CD4-positive, alpha-beta T cell treated with Interleukin-1 beta for 1 hour (primary cell): Measurements from ENCODE around the gene BCL11B.
"Not testable (repeated sequence)": the region's sequence is repeated elsewhere in the genome, so short reads cannot be mapped to it uniquely, and the experiment has no call there.

ENCODE experiments used
- DNase-seq, 2 donors: peaks; one replicate each; pipeline ENCODE4 v3.0.0-alpha.2; 2020 to 2022

Gene BCL11B

DNA sequence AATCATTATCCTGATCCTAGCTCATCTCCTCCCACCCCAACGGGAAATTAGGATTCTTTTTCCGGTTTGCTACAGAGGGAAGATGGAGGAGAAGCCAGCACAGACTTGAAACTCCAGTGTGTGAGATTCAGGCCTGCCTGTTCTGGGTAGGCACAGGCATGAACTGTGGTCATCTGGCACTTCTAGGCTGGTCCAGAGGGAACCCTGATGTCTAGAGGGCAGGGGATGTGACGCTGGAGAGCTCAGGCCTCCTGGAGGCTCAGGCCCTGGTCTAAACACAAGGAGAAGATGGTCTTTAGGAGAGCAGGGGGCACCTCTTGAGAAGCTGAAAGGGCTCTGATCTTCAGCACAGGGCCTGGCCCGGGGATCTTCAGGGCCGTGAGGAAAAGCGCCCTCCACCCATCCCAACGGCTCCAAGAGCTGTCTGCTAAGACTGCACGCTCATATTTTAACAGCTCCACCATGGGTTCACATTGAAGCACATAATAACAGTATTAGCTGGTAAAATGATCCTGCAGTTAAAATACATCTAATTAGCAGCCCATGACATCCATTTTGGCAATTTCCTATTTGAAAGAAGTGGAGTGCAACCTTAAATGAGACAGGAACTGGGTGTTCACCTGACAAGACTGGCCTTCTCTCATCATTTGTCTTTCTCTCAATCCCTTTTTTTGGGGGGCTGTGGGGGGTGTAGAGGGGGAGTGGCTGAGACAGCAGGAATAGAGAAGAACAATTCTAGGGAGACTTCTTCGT, 35.4 kb downstream of the BCL11B start:
- DNase-seq: no peak

DNA sequence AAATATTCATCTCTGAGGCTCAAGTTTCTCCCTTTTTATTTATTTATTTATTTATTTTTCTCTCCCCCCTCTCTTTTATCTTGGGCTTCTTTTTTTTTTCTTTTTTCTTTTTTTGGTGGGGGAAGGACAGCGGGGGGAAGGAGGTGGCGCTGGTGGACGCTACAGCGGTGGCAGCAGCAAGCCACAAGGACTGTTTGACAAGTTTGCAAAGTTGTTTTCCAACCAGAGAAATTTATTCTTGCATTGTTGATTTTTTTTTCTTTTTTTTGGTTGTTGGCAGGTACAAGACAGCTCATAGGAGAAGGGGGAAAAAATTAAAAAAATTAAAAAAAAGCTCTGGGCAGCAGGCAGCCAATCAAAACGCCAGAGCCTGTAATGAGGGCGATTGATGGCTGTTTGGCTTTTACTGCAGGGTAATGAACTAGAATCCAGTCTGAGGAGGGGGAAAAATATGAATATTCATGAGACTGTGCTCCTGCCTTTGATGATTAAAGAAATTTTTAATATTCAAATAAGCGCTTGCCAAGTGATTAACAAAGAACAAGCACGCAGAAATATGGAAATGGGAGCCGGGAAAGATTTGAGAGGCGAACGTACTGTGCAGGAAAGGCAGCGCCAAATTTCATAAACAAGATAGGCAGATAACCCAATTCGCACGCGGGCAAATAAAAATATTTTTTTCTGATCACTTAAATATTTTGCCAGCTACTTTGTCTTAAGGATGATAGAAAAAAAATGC, 36.2 kb downstream of the BCL11B start:
- DNase-seq: no peak

DNA sequence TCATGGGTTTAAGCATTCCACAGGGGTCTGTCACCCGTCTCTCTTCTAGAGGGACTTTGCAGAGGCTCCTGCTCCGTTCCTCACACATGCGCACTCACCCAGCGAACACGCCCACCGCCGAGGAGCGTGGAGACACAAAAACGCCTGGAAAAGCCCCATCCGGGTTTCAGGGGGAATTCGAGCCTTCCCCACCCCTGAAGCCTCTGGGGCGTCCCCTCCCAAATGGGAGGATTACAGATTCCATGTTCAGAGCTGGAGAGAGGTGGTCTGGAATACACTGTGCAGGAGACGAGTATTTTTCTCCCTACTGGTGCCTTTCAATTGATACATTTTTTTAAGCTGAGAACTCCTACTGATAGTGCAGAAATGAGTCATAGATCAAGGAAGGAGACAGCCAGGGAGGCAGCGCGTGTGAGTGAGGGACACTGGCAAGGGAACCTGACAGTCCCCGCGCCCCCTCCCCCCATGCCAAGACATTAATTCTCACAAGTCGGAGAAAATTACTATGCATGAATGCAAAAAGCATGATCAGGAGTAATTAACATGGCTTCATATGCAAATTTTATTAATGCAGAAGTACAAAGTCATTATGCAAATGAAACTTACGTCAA, 36.9 kb downstream of the BCL11B start:
- peak; percentile 50 to 60 for DNase-seq

DNA sequence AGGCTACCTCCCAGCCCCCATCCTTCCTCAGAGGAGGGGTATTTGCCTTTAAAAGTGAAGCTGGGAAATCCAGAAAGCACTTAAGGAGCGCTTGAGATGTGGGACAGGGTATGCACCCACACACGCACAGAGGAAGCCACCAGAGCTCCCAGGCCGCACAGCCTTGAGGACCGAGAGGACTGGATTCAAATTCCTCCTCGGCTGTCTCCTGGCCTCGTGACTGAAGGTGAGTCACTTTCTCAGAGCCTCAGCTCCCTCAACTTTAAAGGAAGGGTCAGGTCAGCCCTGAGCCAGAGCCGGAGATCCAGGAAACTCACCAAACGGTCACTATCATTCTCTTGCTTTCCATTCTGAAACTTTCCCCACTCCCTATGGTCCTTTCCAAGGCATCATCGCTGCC, 37.6 kb downstream of the BCL11B start:
- no peak for DNase-seq

DNA sequence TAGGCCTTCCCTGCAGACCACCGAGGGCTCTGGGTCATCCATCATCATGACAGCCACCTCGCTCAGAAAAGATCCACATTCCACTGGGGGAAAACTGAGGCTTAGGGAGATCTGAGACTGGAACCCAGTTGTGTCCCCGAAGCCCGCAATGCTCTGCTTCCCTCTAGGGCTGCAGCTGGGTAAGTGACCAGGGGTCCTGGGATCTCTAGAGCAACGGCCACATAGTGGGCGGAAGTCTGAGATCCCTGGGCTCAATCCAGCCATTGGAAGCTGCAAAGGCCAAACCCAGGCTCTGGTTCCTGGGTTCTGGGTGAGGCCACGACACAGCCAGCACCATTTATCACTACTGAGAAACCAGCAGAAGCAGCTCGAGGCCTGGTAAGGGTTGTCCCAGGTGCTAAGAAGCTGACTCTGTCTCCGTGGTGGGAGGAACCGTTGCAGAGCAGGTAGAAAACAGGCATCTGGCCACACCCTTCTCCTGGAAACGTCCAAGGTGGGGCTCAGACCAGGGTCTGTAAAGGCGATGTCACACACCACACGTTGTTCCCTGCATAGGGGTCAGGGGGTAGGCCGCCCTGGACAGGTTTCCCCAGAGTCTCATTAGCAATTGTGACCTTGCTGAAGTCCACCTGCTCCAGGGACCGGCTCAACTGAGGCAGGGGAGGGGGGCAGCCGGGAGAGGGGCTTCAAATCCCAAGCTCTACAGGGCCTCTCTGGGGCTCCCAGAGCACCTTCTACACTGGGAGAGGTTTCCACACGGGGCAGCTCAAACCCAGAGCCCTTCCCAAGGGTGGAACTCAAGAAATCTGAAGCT, 38.6 kb downstream of the BCL11B start:
- no peak for DNase-seq

DNA sequence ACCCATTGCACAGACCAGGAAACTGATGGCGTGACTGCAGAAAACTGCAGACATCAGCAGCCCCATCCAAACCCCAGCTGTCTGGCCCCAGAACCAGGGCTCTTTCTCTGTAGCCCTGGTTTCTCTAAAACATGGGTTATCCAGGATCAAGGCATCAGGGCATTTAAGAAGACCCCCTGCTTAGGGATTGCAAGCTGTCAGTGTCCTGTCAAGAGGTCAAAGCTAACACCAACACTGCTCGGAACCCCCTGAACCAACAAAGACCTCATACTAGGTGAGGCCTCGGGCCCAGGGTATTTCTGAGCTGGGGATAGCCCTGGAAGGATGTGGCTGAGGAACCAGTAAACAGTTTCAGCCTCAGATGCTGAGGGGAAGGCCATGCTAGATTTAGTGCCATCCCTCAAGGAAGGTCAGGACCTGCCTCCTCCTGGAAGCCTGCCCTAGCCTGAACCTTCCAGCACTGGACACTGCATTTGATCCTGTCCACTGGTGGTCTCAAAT, 39.2 kb downstream of the BCL11B start:
- DNase-seq: no peak

DNA sequence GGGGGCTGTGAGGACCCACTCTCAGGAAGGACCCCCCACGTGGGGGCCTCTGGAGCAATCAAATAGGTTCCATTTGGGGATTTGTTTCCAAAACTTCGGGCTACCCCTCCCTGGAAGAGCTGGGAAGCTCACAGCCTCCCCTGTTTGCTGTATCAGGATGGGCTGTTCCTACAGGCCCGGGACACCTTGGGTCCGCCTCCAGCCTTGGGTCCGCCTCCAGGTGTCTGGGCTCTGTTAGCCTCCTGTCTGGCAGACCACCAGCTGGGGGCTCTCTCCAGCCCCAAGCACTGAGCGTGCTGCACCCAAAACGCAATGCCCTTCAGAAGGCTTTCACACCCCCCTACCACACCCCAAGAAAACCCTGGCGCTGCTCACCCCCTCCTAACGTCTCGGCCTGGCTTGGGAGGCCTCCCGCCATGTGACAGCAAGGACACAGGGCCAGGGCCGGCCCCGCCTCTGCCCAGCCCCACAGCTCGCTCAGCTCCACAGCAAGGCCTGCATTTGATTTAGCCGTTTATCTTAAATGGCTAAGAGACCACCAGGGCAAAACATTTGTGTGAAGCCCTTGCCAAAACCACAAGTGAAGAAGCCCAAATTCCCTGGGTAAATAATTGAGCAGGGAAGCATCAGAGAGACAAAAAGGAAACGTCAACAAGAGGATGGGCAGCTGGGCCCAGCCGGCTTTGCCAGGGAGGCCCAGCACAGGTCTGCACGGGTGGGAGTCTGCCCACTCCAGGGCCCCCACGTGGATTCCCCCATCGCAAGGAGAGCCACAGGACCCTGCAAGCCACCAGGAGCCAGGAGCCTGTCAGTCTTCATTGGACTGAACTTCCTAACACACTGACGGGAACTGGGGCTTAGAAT, 39.9 kb downstream of the BCL11B start:
- DNase-seq: no peak

DNA sequence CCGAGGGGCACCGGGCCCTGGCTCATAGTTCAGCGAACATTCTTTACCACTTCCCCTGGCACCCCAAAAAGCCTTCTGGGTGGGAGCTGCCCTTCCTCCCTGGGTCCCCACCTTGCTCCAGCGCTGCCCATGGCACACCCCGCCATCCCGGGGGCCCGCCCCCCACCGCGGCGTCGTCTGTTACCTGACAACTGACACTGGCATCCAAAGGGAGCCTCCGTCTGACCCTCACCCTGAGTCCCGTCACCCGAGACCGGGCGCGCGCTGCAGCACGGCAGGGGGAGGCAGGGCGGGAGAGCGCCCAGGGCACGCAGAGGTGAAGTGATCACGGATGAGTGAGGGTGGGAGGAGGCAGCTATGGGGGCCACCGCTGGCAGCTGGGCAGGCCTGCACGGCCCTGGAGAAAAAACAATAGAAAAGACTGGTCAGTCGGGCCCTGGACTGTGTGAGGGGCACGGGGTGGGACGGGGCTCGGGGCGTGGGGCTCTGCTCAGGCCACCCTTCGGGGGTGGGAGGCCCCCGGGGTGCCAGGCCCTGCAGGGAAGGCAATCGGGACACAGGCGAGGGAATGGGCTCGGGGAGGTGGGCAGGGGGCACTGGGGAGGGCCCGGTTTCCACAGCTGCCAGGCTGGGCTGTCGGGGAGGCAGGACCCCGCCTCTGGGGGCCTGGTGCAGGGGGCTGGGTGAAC, 40.7 kb downstream of the BCL11B start:
- DNase-seq: no peak

DNA sequence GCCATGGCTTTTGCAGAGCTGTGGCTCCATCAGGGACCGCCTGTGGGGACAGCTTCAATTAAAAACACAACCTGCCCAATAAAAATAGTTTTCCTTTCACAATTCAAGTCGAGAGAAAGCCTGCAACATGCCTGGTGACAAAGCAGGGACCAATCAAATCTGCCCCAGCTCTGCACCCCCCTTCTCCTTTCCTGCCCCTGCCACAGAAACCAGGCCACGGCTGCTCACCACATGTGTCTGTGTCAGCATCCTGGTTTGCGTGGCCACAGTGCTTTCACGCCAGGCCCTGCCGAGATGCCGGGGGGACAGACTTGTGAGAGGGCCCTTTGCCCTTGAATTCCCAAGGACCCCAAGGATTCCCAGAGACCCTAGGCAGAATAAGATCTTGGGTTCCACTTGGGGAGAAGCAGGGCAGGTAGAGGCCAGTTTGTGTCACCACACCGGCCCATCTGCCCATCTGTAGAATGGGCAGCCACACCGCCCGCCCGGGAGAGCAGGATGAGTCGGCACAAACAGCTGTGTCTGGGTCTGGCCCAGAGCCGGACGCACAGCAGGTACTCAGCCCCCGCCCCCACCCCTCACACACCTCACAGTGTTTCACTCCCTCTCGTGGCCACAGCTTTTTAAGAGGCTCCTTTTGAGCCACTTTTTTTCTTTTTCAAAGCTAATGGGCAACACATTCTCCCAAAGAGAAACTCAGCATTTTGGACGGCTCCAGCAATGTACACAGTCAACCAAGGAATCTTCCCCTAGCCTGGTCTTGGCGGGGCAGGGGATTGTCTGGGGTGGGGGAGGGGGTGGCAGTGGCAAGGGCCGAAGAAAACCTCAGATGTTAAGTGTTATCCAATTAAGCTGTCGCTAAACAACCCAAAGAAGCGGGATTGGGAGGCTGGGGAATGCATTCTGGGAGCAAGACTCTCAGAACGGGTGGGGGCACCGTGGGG, 41.5 kb downstream of the BCL11B start:
- DNase-seq: peak; percentile 84 to 89

DNA sequence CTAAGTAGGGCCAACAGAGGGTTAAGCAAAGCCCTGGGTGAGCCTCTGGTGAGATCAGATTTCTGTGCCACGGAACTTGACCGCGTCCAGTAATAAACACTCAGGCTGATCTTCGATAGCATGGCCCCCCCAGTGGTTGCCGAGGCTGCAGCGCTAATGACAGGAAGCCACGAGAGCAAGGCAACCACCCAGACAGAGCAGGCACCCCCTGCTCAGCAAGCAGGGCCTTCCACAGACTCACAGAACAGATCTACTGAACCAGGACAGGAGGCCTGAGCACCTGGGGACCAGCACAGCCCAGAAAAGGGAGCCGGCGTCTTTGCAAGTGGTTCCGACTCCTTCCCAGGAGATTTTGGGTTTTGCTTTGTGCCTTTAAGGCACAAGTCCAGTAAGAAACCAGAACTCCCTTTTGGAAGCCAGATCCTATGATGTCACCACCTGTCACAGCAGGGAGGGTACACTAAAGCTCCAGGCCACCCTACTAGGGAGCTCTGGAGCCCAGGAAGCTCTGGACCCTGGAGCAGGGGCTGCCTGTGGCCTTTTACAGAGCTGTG, 42.3 kb downstream of the BCL11B start:
- DNase-seq: peak in 1 of 2 donors; percentile 49

DNA sequence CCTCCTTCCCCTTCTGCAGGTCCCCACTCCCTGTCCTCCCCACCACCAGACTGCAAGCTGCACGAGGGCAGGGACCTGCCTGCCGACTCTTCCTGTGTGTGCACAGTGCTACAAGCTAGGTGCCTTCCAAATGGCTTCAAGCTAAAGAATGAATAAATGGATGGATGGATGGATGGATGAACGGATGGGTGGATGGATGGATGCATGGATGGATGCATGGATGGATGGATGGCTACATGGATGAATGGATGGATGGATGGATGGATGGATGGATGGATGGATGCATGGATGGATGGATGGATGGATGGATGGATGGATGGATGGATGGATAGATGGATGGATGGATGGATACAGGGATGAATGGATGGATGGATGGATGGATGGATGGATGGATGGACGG, 43.2 kb downstream of the BCL11B start:
- not testable (repeated sequence) for DNase-seq

DNA sequence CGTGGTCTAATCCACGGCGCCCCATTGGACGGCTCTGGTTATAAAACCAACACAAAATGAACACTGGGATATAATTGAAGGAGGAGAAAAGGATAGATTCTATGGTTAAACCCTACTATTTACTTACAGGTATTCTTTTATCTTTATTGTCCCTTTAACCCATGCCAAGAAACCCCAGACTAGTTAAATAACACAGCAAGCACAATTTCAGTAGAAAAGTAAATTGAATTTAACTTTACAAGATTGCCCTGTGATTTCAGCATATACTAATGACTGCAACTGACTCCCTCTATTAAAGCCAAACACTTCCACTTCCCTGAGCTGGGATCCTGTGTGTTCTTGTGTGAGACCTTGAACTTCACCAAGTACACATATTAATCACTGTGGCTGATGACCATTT, 45.3 kb downstream of the BCL11B start:
- no peak for DNase-seq

DNA sequence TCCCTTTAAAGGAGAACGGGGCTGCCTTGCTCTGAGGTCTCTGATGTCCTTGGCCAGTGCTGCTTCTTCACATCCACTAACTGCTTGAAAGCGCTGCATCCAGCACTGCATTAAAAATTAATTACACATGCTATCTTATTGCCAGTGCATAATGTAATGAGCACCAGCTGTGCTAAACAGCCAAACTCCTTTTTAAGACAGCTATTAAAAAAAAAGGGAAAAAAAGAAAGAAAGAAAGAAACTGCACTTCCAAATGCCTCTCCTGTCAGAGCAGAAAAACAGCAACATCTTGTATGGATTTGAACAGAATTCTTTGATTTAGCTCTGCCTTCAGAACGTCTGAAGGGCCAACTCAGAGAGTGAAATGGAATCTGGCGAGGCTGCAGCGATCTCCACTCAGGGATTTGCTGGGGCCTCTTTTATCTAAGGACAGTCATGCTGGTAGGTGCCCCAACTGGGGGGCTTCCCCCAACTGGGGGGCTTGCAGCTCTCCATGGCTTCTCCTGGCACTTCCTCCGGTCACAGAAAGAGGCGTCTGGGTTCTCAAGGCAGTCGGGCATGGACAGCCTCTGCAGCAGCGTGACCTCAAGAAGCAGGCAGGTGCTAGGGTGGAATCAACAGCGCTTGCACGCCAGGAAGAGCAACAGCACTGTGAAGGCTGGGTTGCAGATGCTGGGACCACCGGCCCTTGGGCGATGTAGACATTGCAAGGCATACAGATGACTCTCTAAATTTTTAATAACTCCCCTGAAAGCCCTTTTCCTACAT, 46.4 kb downstream of the BCL11B start:
- no peak for DNase-seq

DNA sequence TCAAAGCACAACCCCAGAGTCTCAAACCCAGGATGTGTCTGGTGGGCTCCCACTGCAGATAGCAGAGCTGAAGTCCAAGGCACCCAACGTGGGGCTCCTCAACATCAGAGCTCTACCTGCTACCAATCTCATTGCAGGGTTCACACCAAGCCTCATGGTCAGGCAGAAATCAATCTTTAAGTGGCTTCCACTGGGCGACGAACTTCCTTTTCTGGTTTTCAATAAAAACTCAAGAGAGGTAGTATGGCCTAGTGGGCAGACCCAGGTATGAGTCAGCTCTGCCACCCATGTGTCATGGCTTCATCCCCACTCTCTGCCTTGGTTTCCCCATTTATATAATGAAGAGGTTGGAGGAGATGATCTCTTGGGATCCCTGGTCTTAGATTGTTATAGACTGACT, 47.0 kb downstream of the BCL11B start:
- no peak for DNase-seq

DNA sequence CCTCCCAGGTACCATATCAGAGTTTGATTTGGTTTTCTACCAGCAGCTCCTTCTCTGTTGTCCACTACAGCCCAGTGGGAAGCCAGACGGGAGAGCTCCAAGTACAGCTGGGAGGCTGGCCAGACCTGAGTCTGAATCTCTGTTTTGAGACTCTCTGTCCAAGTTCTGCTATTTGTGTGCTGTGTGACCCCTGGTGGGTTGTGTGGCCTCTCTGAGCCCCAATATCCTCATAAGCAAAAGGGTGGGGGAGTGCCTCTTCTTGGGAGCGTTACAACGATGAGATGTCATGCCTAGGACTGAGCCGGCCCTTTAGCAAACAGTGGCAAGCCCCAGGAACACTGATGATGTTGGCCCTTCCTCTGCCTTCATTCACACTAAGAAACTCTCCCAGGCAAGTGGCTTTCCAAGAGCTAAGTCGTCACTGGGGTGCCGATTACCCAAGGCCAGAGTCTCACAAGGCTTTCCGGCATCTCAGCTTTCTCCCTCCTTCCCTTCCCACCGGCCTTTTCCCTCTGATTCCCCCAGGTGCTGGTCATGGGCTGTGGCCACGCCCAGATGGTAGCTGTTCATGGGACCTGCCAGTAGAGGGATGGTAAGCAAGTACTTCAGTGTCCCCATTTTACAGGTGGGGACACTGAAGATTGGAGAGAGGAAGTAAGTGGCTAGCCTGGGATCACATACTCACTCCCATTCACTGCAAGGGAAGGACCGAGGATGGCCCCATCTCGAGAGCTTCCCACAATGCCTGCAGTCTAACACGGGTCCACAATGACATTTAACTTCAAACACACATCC, 47.7 kb downstream of the BCL11B start:
- DNase-seq: no peak

DNA sequence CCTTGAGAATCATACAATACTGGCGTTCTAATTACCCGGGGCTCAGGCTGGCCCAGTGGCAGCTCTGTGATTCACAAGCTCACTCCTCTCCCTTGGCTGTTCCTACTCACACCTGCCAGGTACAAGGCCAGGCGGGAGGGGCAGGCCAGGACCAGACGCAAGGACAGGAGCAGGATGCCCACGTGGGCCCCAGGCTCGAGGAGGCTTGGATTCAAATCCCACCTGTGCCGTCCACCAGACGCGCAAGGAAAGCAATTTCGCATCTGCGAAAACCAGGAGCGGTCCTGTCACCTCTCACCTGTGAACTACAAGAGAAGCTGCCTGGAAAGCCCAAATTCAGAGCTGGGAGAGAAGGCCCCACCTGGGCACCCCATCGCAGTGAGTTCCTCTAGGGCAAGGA, 50.6 kb downstream of the BCL11B start:
- DNase-seq: no peak

DNA sequence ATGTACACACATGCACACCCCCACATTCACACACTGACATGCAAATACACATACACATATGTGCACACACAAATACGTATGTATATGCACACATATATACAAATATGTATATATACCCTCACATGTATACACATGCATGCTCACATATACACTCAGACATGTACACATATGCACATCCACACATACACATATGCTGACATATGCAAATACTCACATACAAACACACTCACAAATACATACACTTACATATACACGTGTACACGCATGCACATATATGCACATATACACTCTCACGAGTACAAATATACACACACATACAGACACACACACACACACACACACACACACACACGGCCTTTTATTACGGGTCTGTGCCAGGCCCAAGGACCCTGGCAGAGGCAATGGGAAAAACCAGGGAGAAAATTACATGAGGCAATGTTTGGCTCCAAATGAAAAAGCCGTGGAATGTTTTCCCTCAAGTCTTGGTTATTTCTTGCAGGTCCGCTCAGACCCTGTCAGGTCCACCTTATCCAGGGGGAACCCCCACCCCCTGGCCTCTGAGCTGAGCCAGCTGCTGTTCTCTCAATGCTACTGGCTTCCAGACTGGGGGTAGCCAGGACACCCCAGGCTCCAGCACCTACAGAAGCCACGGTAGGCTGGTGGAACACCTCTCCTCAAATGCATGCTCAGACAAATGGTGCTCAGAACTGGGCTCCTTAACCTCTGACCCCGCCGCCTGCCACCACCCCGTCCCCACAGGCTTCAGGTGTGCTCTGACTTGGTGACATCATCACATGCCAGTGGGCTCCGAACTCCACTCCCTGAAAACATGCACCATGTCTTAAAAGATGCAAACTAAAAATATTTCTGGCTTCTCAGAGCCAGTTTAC, 54.7 kb downstream of the BCL11B start:
- DNase-seq: no peak
